Myocyte (in vitro differentiated cells): ENCODE data around the gene ZXDB. TPM values are rescaled to one million over a fixed set of nuclear protein-coding genes. Genes with fewer than 3 reads are reported as not detected.

Experiments used
- total RNA-seq: library from RNA; depleted of rRNA; stranded (reverse); fragments of >200 nt; gene quantifications from 2 replicates; pipeline ENCODE4 v1.2.3, GENCODE V29; 2014

The ZXDB gene
- total RNA-seq, 1 donor from 2014 or later, result 10.1 TPM

Other genes starting within 250 kb of the ZXDB start
- not detected in 2 replicates for gene NLRP2B, start 88.2 kb downstream of the ZXDB start, total RNA-seq